Measurements from ENCODE around the gene CNDP2.
"Not testable (repeated sequence)": the region's sequence is repeated elsewhere in the genome, so short reads cannot be mapped to it uniquely, and the experiment has no call there.

CNDP2 gene

GRCh38 chr18:74534981-74535649, 39.0 kb downstream of the CNDP2 start:
- DNase-seq (ENCODE audit: low read depth in 2 of 2): no peak

GRCh38 chr18:74539289-74539688, 43.1 kb downstream of the CNDP2 start:
- no peak for DNase-seq (ENCODE audit: low read depth in 2 of 2)

DNA sequence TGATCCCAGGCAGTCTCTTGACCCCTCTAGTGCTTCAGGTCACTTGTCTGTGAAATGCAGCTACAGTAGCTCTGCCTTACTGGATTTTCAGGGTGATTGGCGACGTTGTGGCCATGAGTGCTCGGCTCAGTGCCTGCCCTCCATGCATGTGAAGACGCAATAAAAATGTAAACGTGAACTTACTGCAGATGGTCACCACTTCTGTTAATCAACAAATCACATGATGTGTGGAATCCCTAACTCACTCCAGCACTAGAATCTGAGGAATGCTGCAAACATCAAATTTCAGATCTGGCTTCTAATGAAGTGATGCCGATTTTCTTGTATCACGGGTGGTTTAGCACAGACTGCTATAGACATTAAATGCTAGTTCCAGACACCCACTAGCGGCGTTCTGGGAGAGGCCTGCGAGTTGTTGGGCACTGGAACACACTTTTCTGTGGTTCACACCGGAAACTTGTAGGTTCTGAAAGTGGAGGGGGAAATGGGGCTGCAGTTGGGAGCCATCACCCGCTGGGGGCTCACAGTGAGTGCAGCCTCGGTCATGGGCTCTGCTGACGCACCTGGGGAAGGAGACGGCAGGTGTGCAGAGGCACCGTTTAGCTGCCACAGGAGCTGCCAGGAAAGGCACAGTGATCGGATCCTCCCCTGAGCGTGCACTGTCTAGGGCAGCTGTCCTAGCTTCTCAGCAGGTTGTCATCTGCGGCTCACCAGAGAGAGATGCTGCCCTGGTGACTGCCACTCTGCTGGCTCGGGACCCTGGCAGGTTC, 44.7 kb downstream of the CNDP2 start:
- no peak for DNase-seq (ENCODE audit: low read depth in 2 of 2)

- no peak for DNase-seq (ENCODE audit: low read depth in 2 of 2)
These were observed 45.8 kb downstream of the CNDP2 start for GRCh38 chr18:74541703-74542555.

DNA sequence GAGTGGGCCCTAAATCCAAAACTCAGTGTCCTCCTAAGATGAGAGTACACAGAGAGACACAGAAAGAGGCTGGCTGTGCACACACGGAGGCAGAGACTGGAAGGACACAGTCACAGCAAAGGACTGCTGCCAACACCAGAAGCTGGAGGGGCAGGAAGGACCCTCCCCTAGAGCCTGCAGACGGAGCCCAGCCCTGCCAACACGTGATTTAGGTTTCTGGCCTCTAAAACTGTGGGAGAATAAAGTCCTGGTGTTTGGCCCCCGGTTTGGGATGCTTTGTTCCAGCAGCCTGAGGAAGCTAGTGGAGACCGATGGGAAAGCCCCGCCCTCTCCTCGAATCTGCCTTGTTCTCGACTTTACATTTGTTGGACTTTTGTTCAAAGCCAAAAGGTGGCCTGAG, 48.7 kb downstream of the CNDP2 start:
- DNase-seq (ENCODE audit: low read depth in 2 of 2): no peak

- no peak for DNase-seq (ENCODE audit: low read depth in 2 of 2)
These were observed 49.8 kb downstream of the CNDP2 start for GRCh38 chr18:74546007-74546406.

DNA sequence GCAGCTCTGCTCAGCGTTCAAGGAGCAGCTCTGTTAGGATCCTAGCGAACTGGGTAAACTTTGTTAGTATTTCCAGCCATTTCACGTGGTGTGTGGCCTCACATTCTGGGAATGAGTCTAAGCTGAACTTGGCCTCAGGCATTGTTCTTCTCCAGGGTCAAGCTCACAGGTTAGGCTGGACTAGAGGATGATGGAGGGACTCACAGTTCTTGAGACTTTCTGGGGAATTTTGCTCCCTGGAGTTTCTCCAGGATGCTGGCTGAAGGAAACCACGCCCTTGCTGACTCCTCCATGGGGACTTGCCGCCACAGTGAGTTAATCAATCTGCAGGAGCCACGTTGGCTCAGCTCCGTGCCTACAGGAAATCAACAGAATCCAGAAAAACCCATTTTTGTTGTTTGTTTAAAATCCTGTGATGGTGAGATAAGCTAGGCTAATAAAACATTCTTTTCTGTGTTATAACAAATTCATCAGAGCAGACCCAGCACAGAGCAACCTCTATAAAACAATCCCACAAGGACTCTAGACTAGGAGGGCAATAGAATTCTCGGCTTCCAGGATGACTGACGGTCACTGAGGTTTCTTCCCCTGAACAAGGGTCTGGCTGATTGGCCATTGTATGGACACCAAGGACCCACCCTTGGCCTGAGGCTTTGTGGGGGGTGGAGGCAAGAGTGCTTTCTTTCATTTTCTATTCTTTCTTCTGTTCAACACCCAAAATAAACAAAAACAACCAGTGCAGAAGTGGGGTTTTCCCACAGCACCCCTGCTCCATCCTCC, 50.8 kb downstream of the CNDP2 start:
- no peak for DNase-seq (ENCODE audit: low read depth in 2 of 2)

GRCh38 chr18:74547860-74548259, 51.7 kb downstream of the CNDP2 start:
- DNase-seq (ENCODE audit: low read depth in 2 of 2): no peak

DNA sequence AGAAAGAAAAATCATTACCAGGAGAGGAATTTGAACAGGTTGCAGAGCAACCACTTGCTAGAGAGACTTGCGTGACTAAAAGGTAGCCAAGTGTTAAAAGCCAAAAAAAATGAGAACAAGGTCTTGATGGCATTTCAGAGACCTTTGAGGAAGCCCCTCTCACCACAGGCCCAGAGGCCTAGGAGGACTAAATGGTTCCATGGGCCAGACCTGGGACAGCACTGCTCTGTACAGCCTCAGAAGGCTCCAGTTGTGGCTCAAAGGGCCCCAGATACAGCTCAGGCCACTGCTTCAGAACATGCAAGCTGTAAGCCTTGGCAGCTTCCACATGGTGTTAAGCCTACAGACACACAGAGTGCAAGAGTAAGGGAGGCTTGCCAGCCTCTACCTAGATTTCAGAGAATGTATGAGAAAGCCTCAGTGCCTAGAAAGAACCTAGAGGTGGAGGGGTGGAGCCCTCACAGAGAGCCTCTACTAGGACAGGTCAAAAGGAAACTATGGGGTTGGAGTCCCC, 53.5 kb downstream of the CNDP2 start:
- DNase-seq (ENCODE audit: low read depth in 2 of 2): no peak

GRCh38 chr18:74550886-74551285, 54.7 kb downstream of the CNDP2 start:
- DNase-seq (ENCODE audit: low read depth in 2 of 2): no peak

- DNase-seq (ENCODE audit: low read depth in 2 of 2): no peak
These were observed 55.3 kb downstream of the CNDP2 start for GRCh38 chr18:74551452-74551851.

GRCh38 chr18:74551936-74552555, 55.9 kb downstream of the CNDP2 start:
- peak; percentile 46 to 62 for DNase-seq (ENCODE audit: low read depth in 2 of 2)

GRCh38 chr18:74556126-74556525, 60.0 kb downstream of the CNDP2 start:
- DNase-seq (ENCODE audit: low read depth in 2 of 2): no peak

DNA sequence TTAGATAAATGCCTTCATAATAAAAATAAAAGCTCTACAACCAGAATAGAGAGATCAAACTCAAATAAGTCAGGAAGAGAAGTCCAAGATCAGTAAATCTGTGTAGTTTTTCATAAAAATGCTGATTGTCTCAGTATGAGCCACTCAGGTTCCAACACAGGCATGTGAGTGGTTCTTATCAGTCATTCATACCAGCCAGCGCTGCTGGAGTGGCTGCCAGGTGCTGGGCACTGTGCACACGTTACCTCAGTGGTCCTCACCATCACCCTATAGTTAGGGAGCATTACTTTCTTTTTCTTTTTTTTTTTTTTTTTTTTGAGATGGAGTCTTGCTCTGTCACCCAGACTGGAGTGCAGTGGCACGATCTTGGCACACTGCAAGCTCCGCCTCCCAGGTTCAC, 61.9 kb downstream of the CNDP2 start:
- DNase-seq (ENCODE audit: low read depth in 2 of 2): no peak

DNA sequence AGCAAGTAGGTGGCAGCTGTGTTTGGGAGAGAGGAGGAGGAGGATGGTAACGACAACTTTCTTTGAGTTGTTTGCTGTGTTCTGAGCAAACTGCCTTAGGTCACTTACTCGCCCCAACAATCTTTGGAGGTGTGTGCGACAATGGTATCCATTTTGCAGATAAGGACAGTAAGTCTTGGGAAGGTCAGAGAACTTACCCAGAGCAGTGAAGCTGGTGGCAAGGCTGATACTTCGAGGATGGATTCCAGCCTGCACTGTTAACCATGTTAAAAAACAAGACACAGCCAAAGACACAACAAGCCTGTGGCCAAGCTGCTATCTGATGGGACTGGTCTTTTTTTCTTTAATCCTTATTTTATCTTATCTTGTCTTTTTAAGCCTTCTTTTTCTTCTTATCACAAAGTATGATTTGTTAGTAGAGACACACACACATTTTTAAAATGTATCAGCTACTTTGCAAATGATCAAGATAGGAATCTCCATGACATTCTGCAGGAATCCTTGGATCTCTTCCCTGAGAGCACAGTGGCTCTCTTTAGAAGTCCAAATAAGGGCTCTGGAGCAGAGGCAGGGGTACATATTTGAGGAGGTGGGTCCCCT, 66.1 kb downstream of the CNDP2 start:
- DNase-seq (ENCODE audit: low read depth in 2 of 2): no peak

DNA sequence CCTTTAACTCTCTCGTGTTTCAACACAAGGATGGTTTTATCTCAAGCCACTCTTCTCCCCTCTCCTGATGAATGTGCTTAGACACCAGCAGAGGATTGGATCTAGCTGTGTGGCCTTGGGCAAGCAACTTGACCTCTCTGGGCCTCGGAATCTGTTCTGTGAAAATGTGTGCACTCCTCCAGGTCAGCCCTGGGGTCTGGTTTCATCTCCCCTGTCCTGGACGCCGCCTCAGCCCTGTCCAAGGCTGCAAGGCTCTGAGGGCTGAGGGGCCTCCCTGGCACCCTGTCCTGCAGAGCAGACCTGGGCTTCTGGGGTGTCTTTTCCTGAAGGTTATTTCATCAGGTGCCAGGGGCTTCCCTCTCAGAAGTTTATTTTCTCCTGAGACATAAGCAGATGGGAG, 66.6 kb downstream of the CNDP2 start:
- DNase-seq (ENCODE audit: low read depth in 2 of 2): no peak

GRCh38 chr18:74563999-74564398, 67.8 kb downstream of the CNDP2 start:
- DNase-seq (ENCODE audit: low read depth in 2 of 2): no peak

GRCh38 chr18:74565164-74565563, 69.0 kb downstream of the CNDP2 start:
- DNase-seq (ENCODE audit: low read depth in 2 of 2): not testable (repeated sequence)

DNA sequence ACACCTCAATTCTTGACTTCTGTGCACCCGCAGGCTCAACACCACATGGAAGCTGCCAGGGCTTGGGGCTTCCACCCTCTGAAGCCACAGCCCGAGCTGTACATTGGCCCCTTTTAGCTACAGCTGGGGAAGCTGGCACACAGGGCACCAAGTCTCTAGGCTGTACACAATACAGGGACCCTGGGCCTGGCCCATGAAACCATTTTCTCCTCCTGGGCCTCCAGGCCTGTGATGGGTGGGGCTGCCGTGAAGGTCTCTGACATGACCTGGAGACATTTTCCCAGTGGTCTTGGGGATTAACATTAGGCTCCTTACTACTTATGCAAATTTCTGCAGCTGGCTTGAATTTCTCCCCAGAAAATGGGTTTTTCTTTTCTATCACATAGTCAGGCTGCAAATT, 69.8 kb downstream of the CNDP2 start:
- not testable (repeated sequence) for DNase-seq (ENCODE audit: low read depth in 2 of 2)

DNA sequence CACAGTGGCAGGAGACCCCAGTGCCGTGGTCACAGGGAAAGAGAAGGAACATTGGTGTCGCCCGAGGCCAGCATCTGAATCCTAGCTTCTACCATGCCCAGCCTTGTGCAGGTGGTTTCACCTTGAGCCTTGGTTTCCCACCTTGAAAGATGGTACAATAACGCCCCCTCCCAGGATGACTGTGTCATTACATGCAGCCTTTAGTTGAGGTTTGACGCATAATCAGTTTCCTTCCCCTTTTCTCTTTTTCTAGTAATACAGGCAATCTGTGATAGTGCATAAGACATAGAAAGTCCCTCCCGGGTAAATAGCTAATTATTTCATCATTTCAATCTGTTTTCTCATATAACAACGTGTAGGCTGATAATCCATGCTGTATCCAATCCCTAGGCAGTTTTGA, 71.7 kb downstream of the CNDP2 start:
- no peak for DNase-seq (ENCODE audit: low read depth in 2 of 2)

DNA sequence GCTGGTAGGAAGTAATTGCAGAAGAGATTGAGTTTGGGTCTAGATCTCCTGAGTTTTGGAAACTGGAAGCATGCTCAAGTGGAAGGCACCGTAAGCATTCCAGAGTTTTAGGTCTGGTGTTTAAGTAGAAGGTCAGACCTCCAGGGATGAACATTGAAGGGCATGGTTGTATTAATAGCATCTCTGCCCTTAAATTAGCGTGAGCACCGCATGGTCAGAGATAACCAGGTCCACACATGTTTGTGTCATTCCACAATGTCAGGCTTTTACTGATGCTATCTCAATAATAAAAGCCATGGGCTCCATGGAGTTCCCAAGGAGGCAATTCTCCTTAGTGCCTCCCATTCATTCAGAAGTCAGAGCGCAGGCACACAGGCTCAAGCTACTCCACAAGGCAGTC, 73.2 kb downstream of the CNDP2 start:
- DNase-seq (ENCODE audit: low read depth in 2 of 2): no peak
